HepG2 (cell line): ENCODE results near the gene UST.
"Not testable (repeated sequence)": the region's sequence is repeated elsewhere in the genome, so short reads cannot be mapped to it uniquely, and the experiment has no call there.

Experiments used
- CTCF ChIP-seq: sonication (generic); formaldehyde crosslinking; IDR thresholded peaks from 2 replicates; pipeline ENCODE4 v1.5.0; 2020; ENCODE audit warnings: mild to moderate bottlenecking, missing genetic modification reagents, moderate library complexity
- FOXP1 ChIP-seq, 2 experiments: fragments of 450-650 bp in 1 of 2; IDR thresholded peaks; 2 replicates each; pipeline ENCODE4 v1.6.1; 2017 to 2018; ENCODE audit warnings: antibody characterized with exemption in 1 of 2
- MAX ChIP-seq: IDR thresholded peaks from 2 replicates; pipeline ENCODE4 v1.6.1; 2012; ENCODE audit warnings: inconsistent platforms
- MAZ ChIP-seq, 2 experiments: sonication (generic) in 1 of 2; formaldehyde crosslinking in 1 of 2; IDR thresholded peaks; 2 replicates each; pipeline versions ENCODE4 v1.5.0 to v1.6.1; 2012 to 2020; ENCODE audit warnings: low read depth in 2 of 2, mild to moderate bottlenecking in 2 of 2, borderline replicate concordance in 1 of 2, improper control_type of control experiment in 1 of 2, low read length in 1 of 2, missing genetic modification reagents in 1 of 2, moderate library complexity in 1 of 2
- PHF5A ChIP-seq: IDR thresholded peaks from one replicate; pipeline ENCODE4 v1.6.1; 2018; ENCODE audit warnings: low read depth, missing genetic modification reagents; ENCODE audit not compliant: unreplicated experiment
- RAD21 ChIP-seq: fragments of 450-650 bp; formaldehyde crosslinking; IDR thresholded peaks from 2 replicates; pipeline ENCODE4 v1.5.0; 2020; ENCODE audit warnings: mild to moderate bottlenecking
- TAF1 ChIP-seq: sonication (generic); formaldehyde crosslinking; IDR thresholded peaks from 2 replicates; pipeline ENCODE4 v1.4.0; 2020; ENCODE audit warnings: missing genetic modification reagents
- ZBTB43 ChIP-seq: sonication (generic); formaldehyde crosslinking; conservative IDR thresholded peaks from 2 replicates; pipeline ENCODE4 v1.4.0; 2020; ENCODE audit warnings: missing genetic modification reagents
- ZNF512B ChIP-seq: sonication (generic); formaldehyde crosslinking; IDR thresholded peaks from 2 replicates; pipeline ENCODE4 v1.5.1; 2020; ENCODE audit warnings: missing genetic modification reagents, mild to moderate bottlenecking, borderline replicate concordance
- ZNF546 ChIP-seq: sonication (generic); formaldehyde crosslinking; conservative IDR thresholded peaks from 2 replicates; pipeline ENCODE4 v1.8.1; 2023; ENCODE audit warnings: mild to moderate bottlenecking, missing genetic modification reagents

- TF ChIP-seq PHF5A (CRISPR knock-in tag); ZNF512B (CRISPR knock-in tag); ZBTB43 (CRISPR knock-in tag); ZNF546 (CRISPR knock-in tag); FOXP1 (IDR thresholded peaks at IDR 0.05); FOXP1 (CRISPR knock-in tag; IDR thresholded peaks at IDR 0.05); TAF1 (CRISPR knock-in tag); MAX; CTCF; MAZ (IDR thresholded peaks at IDR 0.05; ENCODE audit: borderline replicate concordance, low read depth, low read length); MAZ (CRISPR knock-in tag; IDR thresholded peaks at IDR 0.05; ENCODE audit: low read depth); RAD21: not testable (repeated sequence)
Observed at GRCh38 chr6:148916485-148916884, 169.7 kb downstream of the UST start.
